Breast epithelium (tissue), 4 donors: ENCODE measurements around the gene GINM1. TPM values are rescaled to one million over a fixed set of nuclear protein-coding genes. Genes with fewer than 3 reads are reported as not detected.

ENCODE experiments used
- DNase-seq, 2 donors: peaks; one replicate each; pipeline ENCODE4 v3.0.0-alpha.2; 2019; ENCODE audit warnings: low spot score in 2 of 2
- H3K27ac ChIP-seq, 2 donors: fragments of 200-600 bp; sonication (generic) in 1 of 2; one replicate each; pipeline ENCODE4 v1.5.1; 2016 to 2019; ENCODE audit warnings: mild to moderate bottlenecking in 1 of 2
- H3K27me3 ChIP-seq, 2 donors: fragments of 200-600 bp; sonication (generic) in 1 of 2; one replicate each; pipeline versions ENCODE4 v1.5.1 to v1.6.0; 2017 to 2019; ENCODE audit warnings: control low read depth in 1 of 2, mild to moderate bottlenecking in 1 of 2
- H3K36me3 ChIP-seq: fragments of 200-600 bp; one replicate; pipeline ENCODE4 v1.5.1; 2019
- H3K4me1 ChIP-seq, 2 donors: fragments of 200-600 bp; sonication (generic); one replicate each; pipeline ENCODE4 v1.5.1; 2016 to 2019; ENCODE audit warnings: control low read depth in 1 of 2
- H3K4me3 ChIP-seq, 3 donors: fragments of 200-600 bp; sonication (generic); 1 replicate in 2 of 3; 2 replicates in 1 of 3; pipeline ENCODE4 v1.5.1; 2016 to 2019; ENCODE audit warnings: mild to moderate bottlenecking in 3 of 3, moderate library complexity in 2 of 3
- H3K9me3 ChIP-seq, 2 donors: fragments of 200-600 bp; sonication (generic) in 1 of 2; one replicate each; pipeline ENCODE4 v1.5.1; 2016 to 2019; ENCODE audit warnings: control low read depth in 1 of 2
- CTCF ChIP-seq, 3 donors: fragments of 450-650 bp; IDR thresholded peaks; one replicate each; pipeline ENCODE4 v1.5.1; 2016 to 2017; ENCODE audit warnings: antibody characterized with exemption in 3 of 3, mild to moderate bottlenecking in 3 of 3, moderate library complexity in 3 of 3
- POLR2A ChIP-seq: fragments of 450-650 bp; IDR thresholded peaks from one replicate; pipeline ENCODE4 v1.6.1; 2016; ENCODE audit warnings: antibody characterized with exemption, mild to moderate bottlenecking, moderate library complexity
- POLR2AphosphoS5 ChIP-seq, 3 donors: sonication (generic); formaldehyde crosslinking; IDR thresholded peaks; one replicate each; pipeline ENCODE4 v1.6.1; 2017; ENCODE audit warnings: antibody characterized with exemption in 3 of 3
- intact Hi-C: fragments of 100-400 bp; cut with DNase I; formaldehyde crosslinking; loops from one replicate; pipeline ENCODE4 v1.15.1; 2023; ENCODE audit warnings: low total_unique reads
- total RNA-seq, 3 donors: library from RNA; depleted of rRNA; stranded (reverse); fragments of >200 nt; gene quantifications; one replicate each; pipeline ENCODE4 v1.1.0, GENCODE V29; 2016

Gene GINM1
- total RNA-seq, 3 donors from 2014 or later, result 53.1 to 75.8 (median 54.7) TPM

GRCh38 chr6:149567945-149568585 lies 1.9 kb downstream of the GINM1 start:
- Histone ChIP-seq H3K36me3 (no peaks in the 10 kb centered on the region), H3K4me1 (no peaks in the 10 kb centered on the region), H3K9me3 (no peaks in the 10 kb centered on the region), H3K4me3 (no peak overlapping the region), H3K27ac (no peak overlapping the region), H3K27me3 (no peaks in the 10 kb centered on the region)
- intact Hi-C loops, result no loop called here
- TF ChIP-seq POLR2AphosphoS5 (IDR thresholded peaks at IDR 0.05) (no peak), CTCF (IDR thresholded peaks at IDR 0.05) (no peak), POLR2A (no peak)
- DNase-seq, result no peak

GRCh38 chr6:149580880-149581279 lies 14.7 kb downstream of the GINM1 start:
- Histone ChIP-seq H3K4me3 (no peak overlapping the region), H3K4me1 (no peaks in the 10 kb centered on the region), H3K27me3 (no peaks in the 10 kb centered on the region), H3K36me3 (no peaks in the 10 kb centered on the region), H3K9me3 (no peaks in the 10 kb centered on the region), H3K27ac (no peak overlapping the region)
- no peak for DNase-seq
- TF ChIP-seq CTCF (IDR thresholded peaks at IDR 0.05) (no peak), POLR2AphosphoS5 (IDR thresholded peaks at IDR 0.05) (no peak), POLR2A (no peak)
- intact Hi-C loops, result no loop called here

- intact Hi-C loops, result no loop called here
- Histone ChIP-seq H3K36me3 (no peaks in the 10 kb centered on the region), H3K4me3 (no peak overlapping the region), H3K27ac (no peak overlapping the region), H3K27me3 (no peaks in the 10 kb centered on the region), H3K4me1 (no peaks in the 10 kb centered on the region), H3K9me3 (no peaks in the 10 kb centered on the region)
- no peak for DNase-seq
- TF ChIP-seq POLR2A (no peak), POLR2AphosphoS5 (IDR thresholded peaks at IDR 0.05) (no peak), CTCF (IDR thresholded peaks at IDR 0.05) (no peak)
Observed at GRCh38 chr6:149581349-149581748, 15.2 kb downstream of the GINM1 start.

- Histone ChIP-seq H3K4me1 (no peaks in the 10 kb centered on the region), H3K27ac (no peak overlapping the region), H3K36me3 (no peaks in the 10 kb centered on the region), H3K9me3 (no peaks in the 10 kb centered on the region), H3K4me3 (no peak overlapping the region), H3K27me3 (no peaks in the 10 kb centered on the region)
- DNase-seq, result no peak
- intact Hi-C loops, result no loop called here
- TF ChIP-seq POLR2A (no peak), POLR2AphosphoS5 (IDR thresholded peaks at IDR 0.05) (no peak), CTCF (IDR thresholded peaks at IDR 0.05) (no peak)
Observed at GRCh38 chr6:149586149-149586548, 20.0 kb downstream of the GINM1 start.

GRCh38 chr6:149592983-149593382 lies 26.8 kb downstream of the GINM1 start:
- no peak for DNase-seq
- Histone ChIP-seq H3K4me1 (no peaks in the 10 kb centered on the region), H3K4me3 (no peak overlapping the region), H3K27ac (no peak overlapping the region), H3K27me3 (no peaks in the 10 kb centered on the region), H3K9me3 (no peaks in the 10 kb centered on the region), H3K36me3 (peaks cover 9% of the 10 kb centered on the region)
- intact Hi-C loops, result no loop called here
- TF ChIP-seq POLR2A, result no peak
- TF ChIP-seq POLR2AphosphoS5 (IDR thresholded peaks at IDR 0.05), result no peak
- no peak for TF ChIP-seq CTCF (IDR thresholded peaks at IDR 0.05)
